ENCODE measurements around the gene CCR1.

CCR1 gene

GRCh38 chr3:46208167-46208704 lies at the start of gene CCR1:
CCR1 (minus strand) TSS chr3:46208313; CDS start chr3:46204313, 4,000 bp downstream.
- in situ Hi-C loops (cut with HindIII; ENCODE audit: low sequenced_read_pairs): no loop called here

- in situ Hi-C loops (cut with HindIII; ENCODE audit: low sequenced_read_pairs): no loop called here
These were observed 44.9 kb upstream of the CCR1 start for GRCh38 chr3:46252980-46253379.

- in situ Hi-C loops (cut with HindIII; ENCODE audit: low sequenced_read_pairs): no loop called here
These were observed 37.0 kb upstream of the CCR1 start for GRCh38 chr3:46245146-46245545.

GRCh38 chr3:46243560-46243959 lies 35.4 kb upstream of the CCR1 start:
- in situ Hi-C loops (cut with HindIII; ENCODE audit: low sequenced_read_pairs): no loop called here

GRCh38 chr3:46242120-46242519 lies 34.0 kb upstream of the CCR1 start, which contains the start of gene CCR3:
CCR3 (plus strand) TSS chr3:46242460; CDS start chr3:46265159, 22,699 bp downstream.
- in situ Hi-C loops (cut with HindIII; ENCODE audit: low sequenced_read_pairs): no loop called here

- in situ Hi-C loops (cut with HindIII; ENCODE audit: low sequenced_read_pairs): no loop called here
These were observed 31.8 kb upstream of the CCR1 start for GRCh38 chr3:46239952-46240351.

GRCh38 chr3:46239301-46239938 lies 31.3 kb upstream of the CCR1 start:
- in situ Hi-C loops (cut with HindIII; ENCODE audit: low sequenced_read_pairs): no loop called here

GRCh38 chr3:46238386-46238785 lies 30.3 kb upstream of the CCR1 start:
- in situ Hi-C loops (cut with HindIII; ENCODE audit: low sequenced_read_pairs): no loop called here

- in situ Hi-C loops (cut with HindIII; ENCODE audit: low sequenced_read_pairs): no loop called here
These were observed 28.4 kb upstream of the CCR1 start for GRCh38 chr3:46236294-46237054.

- in situ Hi-C loops (cut with HindIII; ENCODE audit: low sequenced_read_pairs): no loop called here
These were observed 27.3 kb upstream of the CCR1 start for GRCh38 chr3:46235425-46235824.

GRCh38 chr3:46233194-46233593 lies 25.1 kb upstream of the CCR1 start:
- in situ Hi-C loops (cut with HindIII; ENCODE audit: low sequenced_read_pairs): no loop called here

- in situ Hi-C loops (cut with HindIII; ENCODE audit: low sequenced_read_pairs): no loop called here
These were observed 23.2 kb upstream of the CCR1 start for GRCh38 chr3:46231323-46231722.

- in situ Hi-C loops (cut with HindIII; ENCODE audit: low sequenced_read_pairs): no loop called here
These were observed 20.4 kb upstream of the CCR1 start for GRCh38 chr3:46228260-46229242.

GRCh38 chr3:46222435-46223161 lies 14.5 kb upstream of the CCR1 start:
- in situ Hi-C loops (cut with HindIII; ENCODE audit: low sequenced_read_pairs): no loop called here

- in situ Hi-C loops (cut with HindIII; ENCODE audit: low sequenced_read_pairs): no loop called here
These were observed 13.8 kb upstream of the CCR1 start for GRCh38 chr3:46221938-46222337.

- in situ Hi-C loops (cut with HindIII; ENCODE audit: low sequenced_read_pairs): no loop called here
These were observed 13.3 kb upstream of the CCR1 start for GRCh38 chr3:46221391-46221790.

GRCh38 chr3:46218196-46218709 lies 10.1 kb upstream of the CCR1 start:
- in situ Hi-C loops (cut with HindIII; ENCODE audit: low sequenced_read_pairs): no loop called here

GRCh38 chr3:46215810-46216414 lies 7.8 kb upstream of the CCR1 start:
- in situ Hi-C loops (cut with HindIII; ENCODE audit: low sequenced_read_pairs): no loop called here

GRCh38 chr3:46214751-46215352 lies 6.7 kb upstream of the CCR1 start:
- in situ Hi-C loops (cut with HindIII; ENCODE audit: low sequenced_read_pairs): no loop called here
